ENCODE results near the gene FLT3.
A peak's percentile ranks its signal among the peaks of the same experiment; 100 is the strongest.

The FLT3 gene

DNA sequence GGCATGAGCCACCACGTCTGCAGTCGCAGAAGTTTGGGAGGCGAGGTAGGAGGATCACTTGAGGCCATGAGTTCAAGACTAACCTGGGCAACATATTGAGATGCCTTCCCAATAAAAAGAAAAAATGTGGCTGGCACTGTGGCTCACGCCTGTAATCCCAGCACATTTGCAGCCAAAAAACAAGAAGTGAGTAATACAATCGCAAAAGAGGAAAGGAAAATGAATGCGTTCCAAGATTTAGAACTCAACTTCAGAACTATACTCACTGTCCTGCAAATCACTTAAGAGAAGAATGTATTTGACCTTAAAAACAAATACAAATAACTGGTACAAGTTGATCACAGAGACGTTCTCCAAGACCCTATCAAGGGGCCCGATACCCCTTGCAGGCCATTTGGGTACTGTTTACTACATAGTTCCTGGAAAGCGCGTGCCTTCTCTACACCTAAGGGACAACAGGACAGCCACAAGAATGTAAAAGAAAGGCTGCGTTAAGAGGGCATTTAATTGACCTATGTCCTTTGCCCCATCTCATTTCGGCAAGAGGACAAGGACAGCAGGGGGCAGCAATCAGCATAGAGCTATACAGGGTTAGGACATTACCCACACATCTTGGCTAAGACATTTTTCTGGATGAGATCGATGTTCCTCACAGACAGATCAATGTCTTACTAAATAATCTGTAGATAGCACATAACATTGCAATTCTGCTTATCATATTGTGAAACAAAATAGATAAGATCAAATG lies 41.3 kb downstream of the FLT3 start:
- DNase-seq (ENCODE audit: low spot score) (no peak), ATAC-seq (ENCODE audit: low read depth) (no peak)
- H3K4me3 ChIP-seq (ENCODE audit: severe bottlenecking) = no peak overlapping the region
- TF ChIP-seq, protein P1, sequence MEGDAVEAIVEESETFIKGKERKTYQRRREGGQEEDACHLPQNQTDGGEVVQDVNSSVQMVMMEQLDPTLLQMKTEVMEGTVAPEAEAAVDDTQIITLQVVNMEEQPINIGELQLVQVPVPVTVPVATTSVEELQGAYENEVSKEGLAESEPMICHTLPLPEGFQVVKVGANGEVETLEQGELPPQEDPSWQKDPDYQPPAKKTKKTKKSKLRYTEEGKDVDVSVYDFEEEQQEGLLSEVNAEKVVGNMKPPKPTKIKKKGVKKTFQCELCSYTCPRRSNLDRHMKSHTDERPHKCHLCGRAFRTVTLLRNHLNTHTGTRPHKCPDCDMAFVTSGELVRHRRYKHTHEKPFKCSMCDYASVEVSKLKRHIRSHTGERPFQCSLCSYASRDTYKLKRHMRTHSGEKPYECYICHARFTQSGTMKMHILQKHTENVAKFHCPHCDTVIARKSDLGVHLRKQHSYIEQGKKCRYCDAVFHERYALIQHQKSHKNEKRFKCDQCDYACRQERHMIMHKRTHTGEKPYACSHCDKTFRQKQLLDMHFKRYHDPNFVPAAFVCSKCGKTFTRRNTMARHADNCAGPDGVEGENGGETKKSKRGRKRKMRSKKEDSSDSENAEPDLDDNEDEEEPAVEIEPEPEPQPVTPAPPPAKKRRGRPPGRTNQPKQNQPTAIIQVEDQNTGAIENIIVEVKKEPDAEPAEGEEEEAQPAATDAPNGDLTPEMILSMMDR (IDR thresholded peaks at IDR 0.05; ENCODE audit: poor library complexity, severe bottlenecking) = peak; percentile 44
- H3K27ac ChIP-seq (ENCODE audit: poor library complexity, severe bottlenecking) = no peak overlapping the region
- peaks cover 11% of the 10 kb centered on the region for H3K27me3 ChIP-seq (ENCODE audit: insufficient read depth, poor library complexity, severe bottlenecking)
- no peaks in the 10 kb centered on the region for H3K4me1 ChIP-seq (ENCODE audit: insufficient read depth, poor library complexity, severe bottlenecking)
- no peaks in the 10 kb centered on the region for H3K9me3 ChIP-seq (ENCODE audit: severe bottlenecking)
- H3K36me3 ChIP-seq (ENCODE audit: low read depth) = no peaks in the 10 kb centered on the region

DNA sequence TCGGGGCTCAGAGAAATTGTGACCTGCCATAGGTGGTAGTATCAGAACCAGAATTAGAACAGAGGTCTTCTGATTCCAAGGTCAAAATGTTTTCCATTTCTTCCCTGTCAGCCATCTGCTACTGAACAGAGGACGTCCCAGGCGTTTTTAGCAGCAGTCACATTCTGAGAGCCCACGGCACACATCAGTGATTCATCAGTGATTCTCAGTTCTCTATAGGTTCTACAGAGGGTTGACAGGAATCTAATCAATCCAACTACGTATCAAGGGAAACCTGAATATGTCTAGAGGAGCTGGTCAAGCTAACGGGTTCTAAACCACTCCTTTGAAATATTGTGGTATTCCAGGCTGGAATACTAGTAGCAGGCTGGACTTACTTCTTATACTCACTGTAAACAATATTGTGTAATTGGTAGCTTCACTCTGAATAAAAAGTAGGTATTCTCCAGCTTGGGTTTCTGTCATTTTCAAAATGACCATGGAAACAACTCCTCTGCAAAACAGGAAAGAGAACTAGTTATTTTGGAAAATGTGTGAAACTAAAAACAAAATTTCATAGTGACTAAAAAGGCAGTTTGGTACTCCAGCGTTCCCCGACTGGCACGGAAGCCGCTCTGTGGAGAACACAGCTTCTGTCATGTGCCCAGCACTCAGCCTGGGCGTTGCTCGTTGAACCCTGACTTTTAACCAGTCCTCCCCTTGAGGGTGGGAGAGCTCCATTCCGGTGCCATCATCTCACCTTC lies 43.2 kb downstream of the FLT3 start:
- H3K27me3 ChIP-seq (ENCODE audit: insufficient read depth, poor library complexity, severe bottlenecking) = peaks cover 11% of the 10 kb centered on the region
- ATAC-seq (ENCODE audit: low read depth) = no peak
- H3K27ac ChIP-seq (ENCODE audit: poor library complexity, severe bottlenecking) = no peak overlapping the region
- no peaks in the 10 kb centered on the region for H3K9me3 ChIP-seq (ENCODE audit: severe bottlenecking)
- no peaks in the 10 kb centered on the region for H3K4me1 ChIP-seq (ENCODE audit: insufficient read depth, poor library complexity, severe bottlenecking)
- no peak for DNase-seq (ENCODE audit: low spot score)
- H3K4me3 ChIP-seq (ENCODE audit: severe bottlenecking) = no peak overlapping the region
- no peaks in the 10 kb centered on the region for H3K36me3 ChIP-seq (ENCODE audit: low read depth)
- TF ChIP-seq, protein P1 (IDR thresholded peaks at IDR 0.05; ENCODE audit: poor library complexity, severe bottlenecking) = no peak

DNA sequence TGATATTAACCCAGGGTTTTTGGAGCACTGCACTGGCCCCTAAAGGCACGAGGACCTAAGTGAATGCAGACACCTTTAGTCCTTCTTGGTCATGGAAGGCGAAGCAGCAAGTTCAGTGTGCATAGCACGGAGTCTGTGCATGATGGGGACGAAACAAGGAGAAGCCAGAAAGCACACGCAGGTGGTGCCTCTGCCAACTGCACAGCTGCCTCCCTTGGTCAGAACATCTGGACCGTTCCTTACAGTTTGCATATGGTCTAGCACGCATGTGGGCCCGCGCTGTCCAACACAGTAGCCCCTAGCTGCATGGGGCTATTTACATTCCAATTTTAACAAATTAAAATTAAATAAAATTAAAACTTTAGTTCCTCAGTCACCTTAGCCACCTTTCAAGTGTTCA lies 44.0 kb downstream of the FLT3 start:
- Histone ChIP-seq H3K4me3 (ENCODE audit: severe bottlenecking) (no peak overlapping the region), H3K27ac (ENCODE audit: poor library complexity, severe bottlenecking) (no peak overlapping the region), H3K36me3 (ENCODE audit: low read depth) (no peaks in the 10 kb centered on the region), H3K9me3 (ENCODE audit: severe bottlenecking) (no peaks in the 10 kb centered on the region), H3K27me3 (ENCODE audit: insufficient read depth, poor library complexity, severe bottlenecking) (peaks cover 11% of the 10 kb centered on the region), H3K4me1 (ENCODE audit: insufficient read depth, poor library complexity, severe bottlenecking) (no peaks in the 10 kb centered on the region)
- TF ChIP-seq, protein P1 (IDR thresholded peaks at IDR 0.05; ENCODE audit: poor library complexity, severe bottlenecking) = no peak
- ATAC-seq (ENCODE audit: low read depth) (no peak), DNase-seq (ENCODE audit: low spot score) (no peak)

DNA sequence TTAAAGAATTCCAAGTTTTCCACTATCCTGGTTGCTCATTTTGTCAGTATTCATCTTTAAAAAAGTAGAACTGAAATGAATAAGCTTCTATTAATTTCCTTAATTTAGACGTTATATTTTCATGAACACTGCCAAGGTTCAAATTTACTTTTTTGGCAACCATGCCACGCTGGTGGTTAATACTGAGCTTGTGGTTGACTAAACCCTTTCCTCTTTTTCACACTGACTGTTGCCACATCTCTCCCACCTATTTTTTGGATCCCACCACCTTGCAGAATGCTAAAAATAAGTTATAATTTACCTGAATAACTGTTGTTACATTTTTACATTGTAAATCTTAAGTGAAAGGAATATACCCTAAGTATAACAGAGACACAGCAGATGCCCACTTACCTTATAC lies 45.0 kb downstream of the FLT3 start:
- no peak overlapping the region for H3K27ac ChIP-seq (ENCODE audit: poor library complexity, severe bottlenecking)
- H3K9me3 ChIP-seq (ENCODE audit: severe bottlenecking) = no peaks in the 10 kb centered on the region
- H3K27me3 ChIP-seq (ENCODE audit: insufficient read depth, poor library complexity, severe bottlenecking) = peaks cover 11% of the 10 kb centered on the region
- DNase-seq (ENCODE audit: low spot score) (no peak), ATAC-seq (ENCODE audit: low read depth) (no peak)
- TF ChIP-seq, protein P1 (IDR thresholded peaks at IDR 0.05; ENCODE audit: poor library complexity, severe bottlenecking) = no peak
- H3K4me1 ChIP-seq (ENCODE audit: insufficient read depth, poor library complexity, severe bottlenecking) = no peaks in the 10 kb centered on the region
- H3K4me3 ChIP-seq (ENCODE audit: severe bottlenecking) = no peak overlapping the region
- no peaks in the 10 kb centered on the region for H3K36me3 ChIP-seq (ENCODE audit: low read depth)

DNA sequence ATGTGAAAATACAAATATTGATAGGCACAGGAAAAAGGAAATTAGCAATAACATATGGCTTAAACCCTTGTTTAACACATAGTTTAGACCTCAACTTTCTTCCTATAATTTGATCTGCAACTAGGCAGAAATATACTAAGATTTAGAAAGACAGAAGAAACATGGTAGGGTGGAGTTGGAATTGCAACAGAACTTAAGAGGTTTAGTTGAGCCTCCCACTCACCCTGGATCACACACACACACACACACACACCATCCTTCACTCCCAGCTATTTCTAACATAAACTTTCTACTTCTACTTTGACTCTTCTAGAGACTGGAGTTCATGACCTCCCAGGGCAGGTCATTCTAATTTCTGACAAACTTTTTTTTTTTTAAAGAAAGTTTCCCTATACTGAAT lies 47.4 kb downstream of the FLT3 start:
- no peaks in the 10 kb centered on the region for H3K36me3 ChIP-seq (ENCODE audit: low read depth)
- H3K4me1 ChIP-seq (ENCODE audit: insufficient read depth, poor library complexity, severe bottlenecking) = no peaks in the 10 kb centered on the region
- H3K27me3 ChIP-seq (ENCODE audit: insufficient read depth, poor library complexity, severe bottlenecking) = peaks cover 14% of the 10 kb centered on the region
- H3K9me3 ChIP-seq (ENCODE audit: severe bottlenecking) = no peaks in the 10 kb centered on the region
- ATAC-seq (ENCODE audit: low read depth) = no peak
- no peak overlapping the region for H3K27ac ChIP-seq (ENCODE audit: poor library complexity, severe bottlenecking)
- no peak overlapping the region for H3K4me3 ChIP-seq (ENCODE audit: severe bottlenecking)
- DNase-seq (ENCODE audit: low spot score) = no peak
- TF ChIP-seq, protein P1 (IDR thresholded peaks at IDR 0.05; ENCODE audit: poor library complexity, severe bottlenecking) = no peak

Data from RWPE2 (cell line).